Measurements from ENCODE around the gene EXD3. TPM values are rescaled to one million over a fixed set of nuclear protein-coding genes. Genes with fewer than 3 reads are reported as not detected.

EXD3 gene
- total and polyA plus RNA-seq, 2 donors from 2014 or later: 18.9 to 44.5 TPM

- H3K27ac ChIP-seq (ENCODE audit: low read depth in 2 of 2, low read length in 2 of 2): no peak overlapping the region
- H3K27me3 ChIP-seq (ENCODE audit: control insufficient read depth, insufficient read depth, low read length): no peaks in the 10 kb centered on the region
- peaks cover 0 to 6% (median 3%) of the 10 kb centered on the region in 3 donors for H3K36me3 ChIP-seq (ENCODE audit: control insufficient read depth in 2 of 3, insufficient read depth in 3 of 3, low read length in 3 of 3)
- no peak overlapping the region for H3K9ac ChIP-seq (ENCODE audit: low read length in 3 of 3)
- no peaks in the 10 kb centered on the region for H3K4me1 ChIP-seq (ENCODE audit: control insufficient read depth in 2 of 3, insufficient read depth in 2 of 3, low read depth in 1 of 3, low read length in 3 of 3)
- H3K4me3 ChIP-seq (ENCODE audit: low read length in 3 of 3): no peak overlapping the region
- DNase-seq: peak in 2 of 5 donors; percentile 45 to 55
- FAIRE-seq: no peak
- H3K9me3 ChIP-seq (ENCODE audit: control insufficient read depth in 2 of 3, insufficient read depth in 1 of 3, low read length in 3 of 3): peaks cover 0 to 4% (median 0%) of the 10 kb centered on the region in 3 donors
- intact Hi-C loops (cut with DNase I): no loop called here
- TF ChIP-seq CTCF (IDR thresholded peaks at IDR 0.05; ENCODE audit: borderline replicate concordance, extremely low read depth, insufficient read depth): no peak
These were observed 54.4 kb downstream of the EXD3 start for GRCh38 chr9:137368431-137369035.

GRCh38 chr9:137367506-137368430 lies 55.2 kb downstream of the EXD3 start:
- H3K36me3 ChIP-seq (ENCODE audit: control insufficient read depth in 2 of 3, insufficient read depth in 3 of 3, low read length in 3 of 3): peaks cover 0 to 6% (median 3%) of the 10 kb centered on the region in 3 donors
- no peaks in the 10 kb centered on the region for H3K4me1 ChIP-seq (ENCODE audit: control insufficient read depth in 2 of 3, insufficient read depth in 2 of 3, low read depth in 1 of 3, low read length in 3 of 3)
- intact Hi-C loops (cut with DNase I): no loop called here
- H3K4me3 ChIP-seq (ENCODE audit: low read length in 3 of 3): no peak overlapping the region
- peaks cover 0 to 4% (median 0%) of the 10 kb centered on the region in 3 donors for H3K9me3 ChIP-seq (ENCODE audit: control insufficient read depth in 2 of 3, insufficient read depth in 1 of 3, low read length in 3 of 3)
- DNase-seq (peak in 2 of 5 donors; percentile 45 to 63), FAIRE-seq (no peak)
- no peak overlapping the region for H3K27ac ChIP-seq (ENCODE audit: low read depth in 2 of 2, low read length in 2 of 2)
- H3K27me3 ChIP-seq (ENCODE audit: control insufficient read depth, insufficient read depth, low read length): no peaks in the 10 kb centered on the region
- no peak for TF ChIP-seq CTCF (IDR thresholded peaks at IDR 0.05; ENCODE audit: borderline replicate concordance, extremely low read depth, insufficient read depth)
- H3K9ac ChIP-seq (ENCODE audit: low read length in 3 of 3): no peak overlapping the region

GRCh38 chr9:137366891-137367381 lies 56.0 kb downstream of the EXD3 start:
- Histone ChIP-seq H3K36me3 (ENCODE audit: control insufficient read depth in 2 of 3, insufficient read depth in 3 of 3, low read length in 3 of 3) (peaks cover 0 to 6% (median 3%) of the 10 kb centered on the region in 3 donors), H3K27ac (ENCODE audit: low read depth in 2 of 2, low read length in 2 of 2) (no peak overlapping the region), H3K9me3 (ENCODE audit: control insufficient read depth in 2 of 3, insufficient read depth in 1 of 3, low read length in 3 of 3) (peaks cover 0 to 4% (median 0%) of the 10 kb centered on the region in 3 donors), H3K27me3 (ENCODE audit: control insufficient read depth, insufficient read depth, low read length) (no peaks in the 10 kb centered on the region), H3K4me1 (ENCODE audit: control insufficient read depth in 2 of 3, insufficient read depth in 2 of 3, low read depth in 1 of 3, low read length in 3 of 3) (no peaks in the 10 kb centered on the region), H3K4me3 (ENCODE audit: low read length in 3 of 3) (no peak overlapping the region), H3K9ac (ENCODE audit: low read length in 3 of 3) (no peak overlapping the region)
- DNase-seq (peak in 1 of 5 donors; percentile 64), FAIRE-seq (no peak)
- intact Hi-C loops (cut with DNase I): no loop called here
- no peak for TF ChIP-seq CTCF (IDR thresholded peaks at IDR 0.05; ENCODE audit: borderline replicate concordance, extremely low read depth, insufficient read depth)
